ENCODE measurements around the gene CDKN1B.

GRCh38 chr12:12685305-12685704 is 31.9 kb upstream of the CDKN1B start:
- no peak for TF ChIP-seq EZH2 (IDR thresholded peaks at IDR 0.05; ENCODE audit: borderline replicate concordance)
- no peak for TF ChIP-seq CTCF (IDR thresholded peaks at IDR 0.05; ENCODE audit: poor library complexity)
